Measurements from ENCODE around the gene DENND2D.

DENND2D gene, protein sequence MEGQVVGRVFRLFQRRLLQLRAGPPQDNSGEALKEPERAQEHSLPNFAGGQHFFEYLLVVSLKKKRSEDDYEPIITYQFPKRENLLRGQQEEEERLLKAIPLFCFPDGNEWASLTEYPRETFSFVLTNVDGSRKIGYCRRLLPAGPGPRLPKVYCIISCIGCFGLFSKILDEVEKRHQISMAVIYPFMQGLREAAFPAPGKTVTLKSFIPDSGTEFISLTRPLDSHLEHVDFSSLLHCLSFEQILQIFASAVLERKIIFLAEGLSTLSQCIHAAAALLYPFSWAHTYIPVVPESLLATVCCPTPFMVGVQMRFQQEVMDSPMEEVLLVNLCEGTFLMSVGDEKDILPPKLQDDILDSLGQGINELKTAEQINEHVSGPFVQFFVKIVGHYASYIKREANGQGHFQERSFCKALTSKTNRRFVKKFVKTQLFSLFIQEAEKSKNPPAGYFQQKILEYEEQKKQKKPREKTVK

DNA sequence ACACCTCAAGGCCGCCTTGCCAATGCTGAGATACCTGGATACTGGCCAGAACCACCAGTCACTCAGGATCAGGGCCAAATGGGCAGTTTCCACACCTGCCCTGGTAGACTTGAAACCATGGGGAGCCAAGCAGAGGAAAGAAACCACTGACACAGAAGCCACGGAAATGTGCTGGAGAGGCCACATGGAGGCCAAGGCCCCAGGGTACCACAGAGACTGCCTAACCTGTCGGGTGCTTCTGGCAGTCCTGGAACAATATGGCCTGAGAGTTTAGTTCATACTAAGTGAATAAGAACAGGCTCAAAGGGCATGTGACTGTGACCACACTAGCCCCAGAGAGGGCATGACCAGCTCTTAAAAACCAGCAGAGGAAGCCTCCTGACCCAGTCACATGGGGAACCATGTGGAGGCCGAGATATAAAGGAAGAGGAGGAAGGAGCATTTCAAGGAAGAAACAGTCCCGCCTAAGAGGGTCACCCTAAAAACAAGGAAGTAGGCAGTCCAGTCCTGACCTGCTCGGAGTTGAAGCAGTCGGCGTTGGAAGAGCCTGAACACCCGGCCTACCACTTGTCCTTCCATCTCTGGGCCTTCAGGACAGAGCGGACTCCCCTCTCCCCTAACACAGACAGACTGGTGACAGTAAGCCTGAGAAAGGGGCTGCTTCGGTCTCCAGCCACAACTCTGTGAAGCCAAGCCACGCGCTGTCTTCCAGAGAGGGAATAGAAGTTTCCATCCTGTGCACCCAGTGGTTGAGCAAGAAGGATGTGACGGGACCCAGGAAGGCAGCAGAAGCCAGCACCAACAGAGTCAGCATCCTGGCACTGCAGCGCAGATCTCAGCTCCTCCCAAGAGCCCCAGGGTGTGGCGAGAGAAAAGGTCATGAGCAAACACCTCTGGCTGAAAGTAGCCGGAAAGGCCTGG is at the start of gene DENND2D:
Gene DENND2D, minus strand, starts transcription at position 766 of the 921 bp plus-strand sequence. Its CDS starts 187 bp downstream, at position 579.
- DNase-seq (ENCODE audit: low read depth in 2 of 2) = no peak

DNA sequence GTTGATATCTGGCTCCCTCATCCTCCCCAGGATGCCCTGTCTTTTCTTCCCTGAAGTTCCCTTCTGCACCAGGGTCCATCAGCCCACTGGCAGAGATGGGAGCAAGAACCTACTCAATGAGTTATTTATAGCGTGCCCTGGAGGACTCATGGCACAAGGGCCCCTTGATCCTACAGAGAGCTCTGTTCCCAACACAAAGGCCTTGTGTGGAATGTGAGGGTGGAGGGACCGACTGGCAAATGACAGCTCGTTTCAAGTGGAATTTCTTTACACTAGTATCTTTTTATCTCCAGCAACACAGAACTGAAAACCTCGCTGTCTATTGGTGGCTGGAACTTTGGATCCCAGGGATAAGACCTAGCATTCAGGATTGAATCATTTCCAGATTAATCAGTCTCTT is 49.5 kb upstream of the DENND2D start:
- no peak for DNase-seq (ENCODE audit: low read depth in 2 of 2)

DNA sequence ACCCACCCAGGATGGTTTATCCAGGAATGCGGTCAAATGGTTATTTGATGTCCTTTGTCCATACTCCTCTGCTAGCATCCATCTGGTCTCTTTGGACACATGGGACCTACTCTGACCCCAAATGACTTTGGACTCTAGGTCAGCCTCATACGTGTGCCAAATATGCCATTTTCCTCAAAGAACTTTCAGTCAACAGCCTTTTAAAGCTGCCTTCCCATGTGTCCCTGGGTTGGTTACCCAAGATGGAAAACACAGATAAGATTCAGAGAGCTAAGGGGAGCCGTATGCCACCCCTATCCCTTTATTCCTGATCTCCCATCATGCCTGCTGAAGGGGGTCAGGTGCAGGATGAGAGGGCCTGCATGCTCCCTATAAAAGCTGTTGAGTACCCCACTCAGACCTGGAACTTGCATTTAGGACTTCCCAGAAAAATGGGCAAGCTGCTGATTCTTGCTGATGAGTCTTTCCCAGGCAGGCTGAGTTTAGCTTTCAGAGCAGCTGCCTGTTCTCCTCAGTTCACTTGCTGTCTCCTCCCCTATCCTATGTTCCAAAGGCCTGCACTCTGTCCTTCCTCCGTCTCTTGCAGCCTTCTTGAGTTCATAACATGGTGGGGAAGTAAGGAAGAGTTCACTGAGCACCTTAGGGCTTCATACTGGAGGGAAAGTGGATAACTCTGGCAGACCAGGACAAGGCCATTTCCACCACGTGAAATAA is 46.8 kb upstream of the DENND2D start:
- no peak for DNase-seq (ENCODE audit: low read depth in 2 of 2)

DNA sequence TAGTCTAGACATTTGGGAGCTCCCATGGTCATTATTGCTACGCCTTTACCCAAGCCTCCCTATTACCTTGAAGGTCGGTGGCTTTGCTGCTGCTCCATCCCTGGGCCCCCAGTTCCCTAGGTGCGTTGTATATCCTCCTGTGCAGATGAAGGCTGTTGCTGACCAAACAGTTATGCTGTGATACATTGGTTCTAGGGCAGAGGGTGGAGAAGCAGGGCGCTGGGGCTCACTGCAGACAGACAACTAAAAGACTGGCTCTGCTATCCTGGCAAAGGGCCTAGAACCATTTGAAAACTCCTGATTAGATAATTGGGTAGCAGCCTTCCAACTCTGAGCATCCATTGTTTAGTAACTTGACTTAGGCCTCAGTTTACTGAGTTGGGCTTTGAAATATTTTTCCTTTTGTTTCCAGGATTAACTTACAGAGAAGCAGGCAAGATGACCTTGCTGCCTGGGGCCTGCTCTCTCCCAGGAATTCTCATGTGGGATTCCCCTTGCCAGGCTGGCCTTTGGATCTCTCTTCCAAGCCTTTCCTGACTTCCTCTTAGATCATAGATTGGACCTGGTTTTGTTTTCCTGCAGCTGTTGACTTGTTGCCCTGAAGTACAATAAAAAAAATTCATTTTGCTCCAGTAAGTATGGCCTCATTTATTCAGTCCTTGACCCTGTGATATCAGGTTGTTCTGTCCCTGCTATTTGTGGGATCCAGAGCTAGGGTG is 42.5 kb upstream of the DENND2D start:
- DNase-seq (ENCODE audit: low read depth in 2 of 2) = no peak

DNA sequence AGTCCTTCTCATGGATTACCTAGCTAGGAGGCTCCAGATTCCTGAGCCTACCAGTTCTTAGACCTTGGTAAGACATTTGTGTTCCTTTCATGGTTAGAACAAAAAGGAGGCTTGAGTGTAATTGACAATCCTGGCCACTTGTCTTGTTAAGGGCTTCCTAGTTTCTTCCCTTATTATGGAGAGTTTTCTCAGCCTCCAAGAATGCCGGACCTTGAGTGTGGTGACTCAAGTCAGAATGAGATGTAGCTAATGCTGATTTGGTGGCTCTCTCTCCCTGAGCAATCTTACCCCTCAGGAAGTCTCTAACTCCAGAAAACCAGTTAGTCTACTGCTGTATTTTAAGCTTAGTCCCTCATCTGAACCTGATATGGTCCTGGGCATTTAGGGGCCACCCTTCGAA is 41.4 kb upstream of the DENND2D start:
- no peak for DNase-seq (ENCODE audit: low read depth in 2 of 2)

DNA sequence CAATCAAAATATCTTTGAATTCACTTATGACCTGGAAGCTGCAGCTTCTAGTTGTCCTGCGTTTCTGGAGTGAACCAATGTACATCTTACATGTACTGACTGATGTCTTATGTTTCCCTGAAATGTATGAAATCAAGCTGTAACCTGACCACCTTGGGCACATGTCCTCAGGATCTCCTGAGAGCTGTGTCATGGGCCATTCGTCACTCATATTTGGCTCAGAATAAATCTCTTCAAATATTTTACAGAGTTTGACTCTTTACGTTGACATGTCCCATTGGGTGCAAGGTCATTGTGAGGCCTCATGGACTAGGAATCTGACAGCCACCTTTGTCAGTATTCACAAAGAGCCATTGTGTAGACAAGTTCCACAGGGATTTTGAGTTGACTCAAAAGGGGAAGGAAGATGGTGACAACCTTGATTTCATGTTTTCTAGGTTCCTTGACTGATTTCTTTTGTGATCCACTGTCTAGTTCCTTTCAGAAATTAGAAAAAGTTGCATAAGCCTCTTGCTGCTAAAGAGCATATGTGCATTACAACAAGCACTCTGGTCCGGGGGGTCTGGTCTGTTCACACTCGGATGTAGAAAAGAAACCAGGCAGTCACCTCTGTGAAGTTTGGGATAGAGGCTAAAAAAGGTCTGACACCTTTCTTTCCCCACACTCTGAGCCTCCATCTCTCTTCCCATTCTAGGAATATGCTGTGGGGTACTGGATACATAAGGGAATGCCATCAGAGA is 37.8 kb upstream of the DENND2D start:
- DNase-seq (ENCODE audit: low read depth in 2 of 2) = no peak

DNA sequence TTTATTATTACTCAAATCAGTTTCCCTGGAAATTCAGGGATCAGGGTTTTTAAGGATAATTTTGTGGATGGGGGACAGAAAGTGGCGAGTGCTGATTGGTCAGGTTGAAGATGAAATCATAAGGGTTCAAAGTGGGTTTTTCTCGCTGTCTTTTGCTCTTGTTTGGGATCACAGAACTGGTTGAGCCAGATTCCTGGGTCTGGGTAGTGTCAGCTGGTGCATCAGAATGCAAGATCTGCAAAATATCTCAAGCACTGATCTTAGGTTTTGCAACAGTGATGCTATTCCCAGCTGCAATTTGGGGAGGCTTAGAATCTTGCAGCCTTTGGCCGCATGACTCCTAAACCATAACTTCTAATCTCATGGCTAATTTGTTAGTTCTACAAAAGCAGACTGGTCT is 36.4 kb upstream of the DENND2D start:
- no peak for DNase-seq (ENCODE audit: low read depth in 2 of 2)

DNA sequence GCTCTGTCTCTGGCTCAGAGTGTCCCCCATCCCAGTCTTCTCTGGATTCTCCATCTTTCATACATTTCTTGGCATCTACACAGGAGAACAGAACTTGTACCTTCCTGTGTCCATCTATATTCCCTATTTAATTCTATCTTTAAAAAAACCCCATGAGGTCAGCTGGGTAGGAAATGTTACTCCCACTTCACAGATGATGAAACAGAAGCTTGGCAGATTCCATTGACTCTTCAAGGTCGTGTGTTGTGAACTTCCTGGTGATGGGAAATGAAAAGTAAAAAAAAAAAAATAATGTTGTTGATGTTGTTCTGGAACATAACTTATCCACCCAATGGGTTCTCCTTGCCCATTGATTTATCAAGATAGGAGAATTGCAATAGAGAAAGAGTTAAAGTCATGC is 35.9 kb upstream of the DENND2D start:
- no peak for DNase-seq (ENCODE audit: low read depth in 2 of 2)

DNA sequence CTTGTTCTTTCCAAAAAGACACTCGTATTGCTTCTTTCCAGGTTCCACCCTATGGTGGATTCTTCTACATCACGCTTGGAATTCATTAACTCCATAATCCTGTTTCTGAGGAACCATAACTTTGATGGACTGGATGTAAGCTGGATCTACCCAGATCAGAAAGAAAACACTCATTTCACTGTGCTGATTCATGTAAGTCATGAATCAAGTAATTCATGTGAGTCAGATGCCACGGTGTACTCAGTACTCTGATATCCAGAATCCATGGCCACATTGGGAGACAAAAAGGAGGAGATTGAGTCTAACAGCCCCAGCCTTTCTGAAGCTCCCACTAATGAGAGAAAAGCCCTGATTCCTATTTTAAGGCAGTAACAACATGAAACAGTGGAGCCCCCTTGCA is 34.4 kb upstream of the DENND2D start:
- DNase-seq (ENCODE audit: low read depth in 2 of 2) = no peak

DNA sequence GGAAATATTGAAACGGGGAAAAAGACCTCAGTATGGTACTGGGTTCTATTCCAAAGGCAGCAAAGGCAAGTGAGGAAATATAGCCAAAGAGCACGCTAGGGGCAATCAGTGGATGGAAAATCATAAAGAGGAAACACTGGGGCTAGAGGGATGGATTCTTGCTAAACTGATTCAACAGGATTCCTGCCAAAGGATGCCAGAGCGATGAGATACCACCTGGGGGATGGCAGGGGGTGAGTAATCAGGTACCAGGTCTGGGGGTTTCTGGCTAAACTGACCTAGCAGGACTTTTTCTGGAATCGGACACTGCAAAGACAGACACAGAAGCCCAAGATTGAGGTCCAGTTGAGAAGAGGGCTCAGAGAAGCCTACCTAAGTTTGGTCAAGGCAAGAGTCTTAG is 33.8 kb upstream of the DENND2D start:
- DNase-seq (ENCODE audit: low read depth in 2 of 2) = no peak

DNA sequence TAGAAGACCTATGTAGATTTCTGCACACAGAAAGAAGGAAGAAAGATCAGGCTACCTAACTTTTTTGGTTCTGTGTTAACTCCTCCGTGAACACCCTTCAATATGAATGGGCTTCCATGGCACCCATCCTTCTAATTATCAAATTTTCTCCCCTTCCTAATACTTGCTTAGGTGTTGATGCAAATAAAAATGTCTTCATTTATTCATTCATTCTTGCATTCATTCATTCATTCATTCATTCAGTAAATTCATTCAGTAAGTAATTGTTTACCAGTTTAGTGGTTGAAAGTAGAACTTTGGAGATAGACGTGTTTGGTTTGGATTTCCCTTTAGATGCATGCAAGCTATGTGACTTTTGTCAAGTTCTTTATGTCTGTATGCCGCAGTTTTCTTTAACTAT is 31.7 kb upstream of the DENND2D start:
- no peak for DNase-seq (ENCODE audit: low read depth in 2 of 2)

DNA sequence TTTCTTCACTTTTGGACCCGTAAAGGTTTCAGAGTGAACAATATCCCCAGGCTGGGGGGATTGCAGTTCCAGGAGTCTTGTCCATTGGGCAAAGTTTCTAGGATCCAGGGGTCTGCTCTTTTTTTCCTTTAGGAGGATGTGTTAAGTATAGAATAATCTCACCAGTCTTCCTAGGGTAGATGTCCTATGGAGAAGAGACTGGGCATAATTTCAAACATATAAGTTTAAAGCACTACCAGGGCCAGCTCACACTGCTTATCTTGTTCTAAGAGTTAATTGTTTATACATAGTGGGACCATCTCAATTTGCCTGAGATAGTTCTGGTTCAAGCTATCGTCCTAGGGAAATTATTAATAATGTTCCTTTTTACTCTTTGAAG is 28.3 kb upstream of the DENND2D start:
- DNase-seq (ENCODE audit: low read depth in 2 of 2) = no peak

DNA sequence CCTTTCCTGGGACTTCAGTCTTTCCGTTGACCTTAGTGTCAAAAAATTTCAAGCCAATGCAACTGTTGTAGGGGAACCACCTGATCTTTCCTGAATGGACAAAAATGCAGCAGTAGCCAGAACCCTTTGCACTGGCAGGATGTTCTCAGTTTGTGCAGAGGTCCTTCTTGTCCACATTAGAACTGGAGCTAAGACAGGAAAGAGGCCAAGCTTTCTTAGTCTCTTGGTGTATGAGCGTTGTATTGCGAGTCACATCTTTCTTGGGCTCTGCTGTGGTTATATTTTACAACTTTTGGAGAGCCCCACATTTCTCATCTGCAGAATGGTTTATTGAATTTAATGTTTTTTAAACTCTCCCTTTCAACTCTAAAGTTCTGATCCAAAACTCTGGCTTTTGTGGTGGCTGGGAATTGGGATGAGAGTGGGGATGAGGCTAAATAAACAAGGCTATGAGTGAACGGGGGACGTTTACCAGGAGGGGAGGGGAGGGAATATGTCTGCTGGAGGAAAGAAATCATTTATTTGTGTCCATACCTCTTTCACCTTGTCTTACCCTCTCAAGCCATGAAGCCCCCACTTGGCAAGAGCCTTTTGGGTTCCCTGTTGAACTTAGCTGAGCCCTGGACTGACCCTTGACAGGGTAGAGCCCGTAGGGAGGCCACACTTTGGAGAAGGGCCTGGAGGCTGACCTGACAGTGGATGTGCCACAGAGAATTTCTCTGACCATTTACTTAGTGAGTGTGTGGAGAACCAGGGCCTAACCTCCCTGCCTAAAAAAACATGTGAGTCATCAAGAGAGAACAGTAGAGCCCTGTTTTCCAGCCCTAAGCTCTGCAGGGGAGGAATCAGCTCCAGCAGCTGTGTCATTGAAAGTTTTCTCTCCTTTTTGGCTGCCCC is 27.7 kb upstream of the DENND2D start:
- DNase-seq (ENCODE audit: low read depth in 2 of 2) = no peak

DNA sequence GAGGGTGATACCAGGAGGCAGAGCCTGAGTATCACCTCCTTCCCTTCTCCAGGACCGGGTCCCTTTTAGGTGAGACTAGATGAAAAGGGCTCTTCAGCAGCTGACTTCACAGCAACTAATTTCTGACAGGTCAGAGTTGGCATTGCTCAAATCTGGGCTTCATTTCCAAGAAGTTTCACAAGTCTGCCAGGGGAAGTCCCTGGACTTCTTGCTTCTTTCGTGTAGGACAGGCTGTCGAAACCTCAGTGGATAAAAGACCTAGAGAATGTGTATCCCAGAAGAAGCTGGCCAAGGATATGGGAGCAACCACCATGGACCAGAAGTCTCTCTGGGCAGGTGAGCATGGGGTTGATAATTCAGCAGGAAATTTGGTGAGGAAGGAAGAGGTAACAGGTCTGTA is 27.0 kb upstream of the DENND2D start, which contains the start of gene CHI3L2:
Gene CHI3L2, plus strand, starts transcription at position 280 of the 400 bp plus-strand sequence. Its CDS starts 17 bp downstream, at position 297.
- no peak for DNase-seq (ENCODE audit: low read depth in 2 of 2)

DNA sequence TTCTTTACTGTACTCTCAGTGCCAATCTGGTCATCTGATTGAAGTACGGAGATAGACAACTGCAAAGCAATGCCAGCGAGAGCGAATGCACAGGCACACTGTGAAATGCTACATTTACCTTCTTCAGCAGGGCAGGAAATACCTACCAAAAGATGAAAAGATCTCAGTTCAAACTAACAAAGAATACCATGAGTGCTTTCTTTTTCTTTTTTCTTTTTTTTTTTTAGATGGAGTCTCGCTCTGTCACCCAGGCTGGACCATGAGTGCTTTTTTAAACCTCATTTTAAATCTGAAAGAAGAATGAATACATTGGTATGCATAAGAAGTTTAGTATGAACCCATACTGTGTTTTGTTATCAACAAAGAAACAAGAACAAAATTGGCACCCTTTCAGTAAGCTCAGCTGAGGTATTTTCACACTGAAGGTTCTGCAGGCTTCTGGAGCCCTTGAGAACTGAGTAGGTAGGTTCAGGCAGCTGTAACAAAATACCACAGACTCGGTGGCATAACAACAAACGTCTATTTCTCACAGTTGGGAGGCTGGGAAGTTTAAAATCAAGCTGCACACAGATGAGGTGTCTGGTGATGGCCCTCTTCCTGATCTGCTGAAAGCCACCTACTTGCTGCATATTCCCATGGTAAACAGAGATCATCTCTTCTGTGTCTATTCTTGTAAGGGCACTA is 25.4 kb upstream of the DENND2D start:
- no peak for DNase-seq (ENCODE audit: low read depth in 2 of 2)

DNA sequence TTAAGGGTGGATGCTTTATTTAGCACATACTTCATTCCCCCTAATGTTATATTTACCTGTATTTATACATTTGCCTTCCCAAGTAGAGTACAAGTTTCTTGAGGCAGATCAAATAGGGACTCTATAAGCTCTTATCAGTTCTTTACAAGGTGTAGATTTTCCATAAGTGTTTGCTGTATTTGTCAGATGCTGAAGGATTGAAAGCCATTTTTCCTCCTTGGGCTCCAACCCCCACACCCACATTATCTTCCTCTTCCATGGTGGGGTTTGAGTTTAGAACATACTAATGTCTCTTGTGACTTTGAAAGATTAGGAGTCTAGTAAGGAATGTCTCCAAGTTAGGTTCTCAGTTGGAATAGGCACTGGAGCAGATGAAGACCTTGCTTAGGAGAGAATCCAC is 24.6 kb upstream of the DENND2D start:
- no peak for DNase-seq (ENCODE audit: low read depth in 2 of 2)

DNA sequence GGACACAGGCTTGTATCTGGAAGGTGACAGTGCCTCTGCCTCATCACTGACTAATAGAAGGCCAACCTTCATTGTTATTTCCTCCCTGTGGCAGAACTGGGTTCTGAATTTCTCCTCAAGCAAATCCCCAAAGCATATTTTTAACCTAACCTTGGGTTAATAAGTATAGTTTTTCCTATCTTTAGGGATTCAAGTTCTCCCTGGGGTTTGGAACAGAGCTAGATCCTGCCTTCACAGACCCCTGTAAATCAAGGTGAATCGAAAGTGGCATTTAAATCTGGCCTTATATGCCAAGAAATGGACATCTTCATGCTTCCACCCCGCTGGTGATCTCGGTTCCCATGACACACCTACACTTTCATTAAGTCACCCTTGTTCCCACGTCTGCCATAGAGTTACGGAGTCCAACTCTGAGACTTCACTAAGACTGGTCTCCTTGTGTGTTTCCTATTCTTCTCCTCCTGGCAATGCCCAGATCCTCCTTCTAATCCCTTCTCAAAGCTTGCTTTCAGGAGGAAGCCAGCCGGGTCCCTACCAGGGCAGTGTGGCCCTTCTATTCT is 22.8 kb upstream of the DENND2D start:
- no peak for DNase-seq (ENCODE audit: low read depth in 2 of 2)

DNA sequence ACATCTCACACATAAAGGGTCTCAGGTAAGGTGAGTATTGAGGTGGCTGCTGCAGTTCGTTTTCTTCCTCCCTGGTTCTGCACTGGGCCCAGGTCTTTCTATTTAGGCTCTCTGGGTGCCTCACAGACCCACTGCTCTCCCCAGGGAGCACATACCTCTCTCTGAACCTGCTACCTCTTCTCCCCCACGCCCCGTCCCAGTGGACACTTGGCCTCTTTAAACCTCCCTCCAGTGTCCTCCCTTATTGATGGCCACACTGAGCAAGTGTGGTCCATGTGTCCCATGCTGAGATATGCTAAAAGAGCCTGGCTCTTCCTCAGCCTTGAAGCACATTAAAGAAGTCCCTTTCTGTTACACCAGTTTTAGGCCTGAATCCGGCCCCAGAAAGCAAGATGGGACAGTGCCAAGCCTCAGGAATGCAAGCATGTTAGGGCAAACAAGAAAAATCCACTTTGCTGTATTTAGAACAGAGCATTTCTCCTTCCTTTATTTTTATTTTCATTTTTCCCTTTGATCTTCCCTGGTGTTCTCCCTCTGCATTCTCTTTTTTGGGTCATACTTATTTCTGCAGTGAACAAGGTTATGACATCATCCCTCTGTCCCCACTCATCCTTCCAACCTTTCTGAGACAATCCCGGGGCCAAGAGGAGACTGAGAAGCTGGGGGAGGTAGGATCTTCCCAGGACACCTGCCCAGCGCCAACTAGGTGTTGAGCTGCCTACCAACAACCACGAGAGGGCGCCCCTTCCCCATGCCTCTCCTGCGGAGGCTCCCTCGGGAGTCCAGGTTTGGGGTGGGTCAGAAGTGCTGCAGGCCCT is 22.1 kb upstream of the DENND2D start:
- DNase-seq (ENCODE audit: low read depth in 2 of 2) = peak; percentile 49 to 57
